ENCODE data around the gene PLD1.

GRCh38 chr3:171729452-171730334 is 80.6 kb downstream of the PLD1 start:
- TF ChIP-seq GATA3 (IDR thresholded peaks at IDR 0.05; ENCODE audit: low read depth, low read length) (no peak), GATA2 (IDR thresholded peaks at IDR 0.05; ENCODE audit: low read depth, low read length) (no peak)
